Progenitor cell of endocrine pancreas (in vitro differentiated cells): ENCODE results near the gene TMEM202. TPM values are rescaled to one million over a fixed set of nuclear protein-coding genes. Genes with fewer than 3 reads are reported as not detected.
"Not testable (repeated sequence)": the region's sequence is repeated elsewhere in the genome, so short reads cannot be mapped to it uniquely, and the experiment has no call there.

Source experiments
- DNase-seq: peaks from one replicate; pipeline ENCODE4 v3.0.0; 2021; ENCODE audit warnings: low spot score; ENCODE audit not compliant: unreplicated experiment
- H3K27ac Mint-ChIP-seq: 2 replicates; pipeline ENCODE4 v1.8.0; 2021; ENCODE audit warnings: mild to moderate bottlenecking, moderate library complexity, mixed read lengths
- H3K27me3 Mint-ChIP-seq: 2 replicates; pipeline ENCODE4 v1.8.0; 2021; ENCODE audit warnings: mixed read lengths
- H3K36me3 Mint-ChIP-seq: 2 replicates; pipeline ENCODE4 v1.8.0; 2022; ENCODE audit warnings: mixed read lengths; ENCODE audit not compliant: insufficient read depth
- H3K4me1 Mint-ChIP-seq: 2 replicates; pipeline ENCODE4 v1.8.0; 2021; ENCODE audit warnings: low read depth, mixed read lengths
- H3K4me3 Mint-ChIP-seq: 2 replicates; pipeline ENCODE4 v1.8.0; 2021; ENCODE audit warnings: low read depth, mild to moderate bottlenecking, moderate library complexity, mixed read lengths
- H3K9me3 Mint-ChIP-seq: 2 replicates; pipeline ENCODE4 v1.8.0; 2021; ENCODE audit warnings: low read depth, mixed read lengths
- total RNA-seq: library from RNA; stranded (reverse); gene quantifications from 2 replicates; pipeline ENCODE4 v1.2.1, GENCODE V29; 2021
- TF ChIP-seq, protein P1 (sequence below): fragments of 200-600 bp; sonication (generic); IDR thresholded peaks from one replicate; pipeline ENCODE4 v1.5.0; 2021; ENCODE audit warnings: antibody characterized with exemption, mild to moderate bottlenecking; ENCODE audit not compliant: unreplicated experiment

The TMEM202 gene
- total RNA-seq, 1 donor from 2014 or later = not detected

DNA sequence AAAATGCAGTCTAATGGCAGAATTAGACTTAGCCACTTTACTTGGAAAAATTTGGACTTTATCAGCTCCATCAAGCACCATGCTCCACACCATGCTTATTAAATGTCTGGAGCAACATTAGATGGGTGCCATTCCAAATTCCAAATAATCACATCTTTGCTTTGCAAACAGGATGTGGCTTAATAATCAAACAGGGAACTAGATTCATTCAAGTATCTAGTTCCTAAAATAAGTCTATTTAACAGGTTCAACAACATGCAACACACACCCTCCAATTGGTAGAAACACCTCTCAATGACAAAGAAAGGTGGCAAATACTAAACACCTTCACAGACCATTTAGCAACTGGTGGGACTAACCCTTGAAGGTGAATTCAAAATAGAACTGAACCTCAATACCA lies 25.7 kb upstream of the TMEM202 start:
- TF ChIP-seq, protein P1, sequence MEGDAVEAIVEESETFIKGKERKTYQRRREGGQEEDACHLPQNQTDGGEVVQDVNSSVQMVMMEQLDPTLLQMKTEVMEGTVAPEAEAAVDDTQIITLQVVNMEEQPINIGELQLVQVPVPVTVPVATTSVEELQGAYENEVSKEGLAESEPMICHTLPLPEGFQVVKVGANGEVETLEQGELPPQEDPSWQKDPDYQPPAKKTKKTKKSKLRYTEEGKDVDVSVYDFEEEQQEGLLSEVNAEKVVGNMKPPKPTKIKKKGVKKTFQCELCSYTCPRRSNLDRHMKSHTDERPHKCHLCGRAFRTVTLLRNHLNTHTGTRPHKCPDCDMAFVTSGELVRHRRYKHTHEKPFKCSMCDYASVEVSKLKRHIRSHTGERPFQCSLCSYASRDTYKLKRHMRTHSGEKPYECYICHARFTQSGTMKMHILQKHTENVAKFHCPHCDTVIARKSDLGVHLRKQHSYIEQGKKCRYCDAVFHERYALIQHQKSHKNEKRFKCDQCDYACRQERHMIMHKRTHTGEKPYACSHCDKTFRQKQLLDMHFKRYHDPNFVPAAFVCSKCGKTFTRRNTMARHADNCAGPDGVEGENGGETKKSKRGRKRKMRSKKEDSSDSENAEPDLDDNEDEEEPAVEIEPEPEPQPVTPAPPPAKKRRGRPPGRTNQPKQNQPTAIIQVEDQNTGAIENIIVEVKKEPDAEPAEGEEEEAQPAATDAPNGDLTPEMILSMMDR = no peak
- H3K4me3 Mint-ChIP-seq = no peak overlapping the region
- H3K27ac Mint-ChIP-seq = no peak overlapping the region
- no peaks in the 10 kb centered on the region for H3K27me3 Mint-ChIP-seq
- peaks cover 23% of the 10 kb centered on the region for H3K4me1 Mint-ChIP-seq
- DNase-seq = no peak
- peaks cover 2% of the 10 kb centered on the region for H3K36me3 Mint-ChIP-seq
- H3K9me3 Mint-ChIP-seq = no peaks in the 10 kb centered on the region

DNA sequence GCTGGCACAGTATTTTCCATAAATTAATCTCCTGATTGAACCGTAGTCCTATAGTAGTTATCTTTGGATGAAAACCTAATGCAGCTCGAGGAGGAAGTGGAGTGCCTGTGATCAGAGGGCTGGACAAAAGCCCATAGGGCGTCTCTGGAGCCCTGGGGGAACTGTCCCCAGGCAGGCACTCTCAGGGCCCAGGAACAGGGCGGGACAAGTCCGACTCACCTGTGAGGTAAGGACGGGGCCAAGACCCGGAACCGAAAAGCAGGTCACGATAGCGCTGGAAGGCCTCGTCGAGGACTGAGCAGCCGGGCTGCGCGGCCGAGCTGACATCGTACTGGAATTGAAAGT lies 22.6 kb upstream of the TMEM202 start:
- Mint-ChIP-seq H3K27me3 (peaks cover 5% of the 10 kb centered on the region), H3K27ac (peak overlapping the region; percentile 99), H3K9me3 (no peaks in the 10 kb centered on the region), H3K36me3 (peaks cover 2% of the 10 kb centered on the region), H3K4me3 (peak overlapping the region; percentile 95), H3K4me1 (peaks cover 23% of the 10 kb centered on the region)
- no peak for DNase-seq
- TF ChIP-seq, protein P1 = no peak

DNA sequence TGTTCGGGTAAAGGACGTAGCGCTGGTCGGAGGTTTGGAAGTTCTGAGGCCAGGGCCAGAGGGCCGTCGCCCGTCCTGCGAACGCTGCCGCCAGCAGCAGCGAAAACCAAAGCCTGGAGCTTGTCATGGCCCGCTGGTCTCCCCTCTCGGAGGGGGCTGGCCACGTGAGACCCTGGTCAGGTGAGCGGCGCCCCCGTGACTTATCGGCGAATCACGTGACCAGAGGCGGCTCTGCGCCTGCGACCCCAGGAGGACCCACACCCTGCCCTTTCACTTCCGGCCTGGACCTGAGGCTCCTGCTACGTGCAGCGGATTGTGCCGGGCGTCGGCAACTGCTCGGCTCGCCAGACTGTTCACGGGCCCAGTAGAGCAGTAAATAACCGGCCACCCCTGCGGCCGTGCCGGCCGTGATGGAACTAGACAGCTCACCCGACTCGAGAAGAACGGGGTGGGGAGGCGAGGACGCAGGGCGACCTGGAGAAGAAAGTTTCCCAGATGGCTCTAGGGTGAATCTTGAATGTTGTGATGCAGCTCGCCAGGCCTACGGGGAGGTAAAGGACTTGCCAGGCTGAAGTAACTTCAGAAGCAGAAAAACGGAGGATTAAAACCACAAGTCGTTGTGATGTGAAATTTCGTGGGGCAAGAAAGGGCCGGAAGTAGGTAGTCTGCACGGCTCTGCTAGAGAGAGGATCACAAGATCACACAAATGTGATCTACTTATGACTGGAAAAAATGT lies 22.1 kb upstream of the TMEM202 start, which contains the start of gene HEXA:
Gene HEXA (minus strand): TSS at position 169 of the 736 bp plus-strand sequence. CDS start 42 bp downstream, at position 127.
- H3K36me3 Mint-ChIP-seq = no peaks in the 10 kb centered on the region
- TF ChIP-seq, protein P1 = no peak
- H3K27ac Mint-ChIP-seq = peak within 1 kb of the TSS; percentile 99
- H3K4me1 Mint-ChIP-seq = peaks cover 23% of the 10 kb centered on the region
- H3K27me3 Mint-ChIP-seq = peaks cover 8% of the 10 kb centered on the region
- DNase-seq = peak; percentile 100
- no peaks in the 10 kb centered on the region for H3K9me3 Mint-ChIP-seq
- peak within 1 kb of the TSS; percentile 95 for H3K4me3 Mint-ChIP-seq

DNA sequence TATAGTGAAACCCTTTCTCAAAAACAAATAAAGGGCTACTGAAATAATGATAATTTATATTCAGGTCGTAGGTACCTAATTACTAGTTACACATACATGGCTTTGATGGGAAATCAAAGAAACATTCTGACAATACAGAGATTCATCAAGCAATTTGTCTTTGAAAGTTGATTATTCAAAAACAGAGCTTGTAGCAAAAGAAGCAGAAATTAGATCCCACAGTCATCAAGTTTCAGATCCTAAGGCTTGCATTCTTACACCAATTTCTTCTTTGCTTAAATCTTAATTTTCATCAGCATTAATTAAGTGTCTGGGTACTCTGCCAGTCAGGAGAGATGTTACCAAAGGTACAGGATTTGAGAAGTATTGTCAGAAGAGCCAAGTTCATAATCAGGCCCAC lies 20.8 kb upstream of the TMEM202 start:
- H3K36me3 Mint-ChIP-seq = no peaks in the 10 kb centered on the region
- H3K9me3 Mint-ChIP-seq = no peaks in the 10 kb centered on the region
- TF ChIP-seq, protein P1 = no peak
- no peak overlapping the region for H3K4me3 Mint-ChIP-seq
- no peak for DNase-seq
- H3K27me3 Mint-ChIP-seq = peaks cover 17% of the 10 kb centered on the region
- peaks cover 23% of the 10 kb centered on the region for H3K4me1 Mint-ChIP-seq
- no peak overlapping the region for H3K27ac Mint-ChIP-seq

DNA sequence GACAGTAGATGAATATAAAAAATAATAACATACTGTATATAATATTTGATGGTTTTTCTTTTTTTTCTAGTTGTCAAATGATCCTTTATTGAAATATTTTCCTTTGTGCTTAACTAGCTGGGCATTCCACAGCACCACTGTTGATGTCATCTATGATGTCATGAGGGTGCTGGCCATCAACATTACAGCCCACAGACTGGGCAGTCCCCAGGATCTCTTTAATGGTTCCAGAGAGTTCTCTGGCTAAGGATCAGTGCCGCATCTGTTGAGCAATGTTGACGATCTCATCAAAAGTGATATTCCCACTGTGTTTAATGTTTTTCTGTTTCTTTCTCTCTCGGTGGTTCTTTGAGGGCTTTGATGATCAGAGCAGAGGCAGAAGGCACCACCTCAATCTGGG lies 19.0 kb upstream of the TMEM202 start:
- H3K27ac Mint-ChIP-seq, H3K36me3 Mint-ChIP-seq, H3K4me3 Mint-ChIP-seq, H3K9me3 Mint-ChIP-seq, DNase-seq: not testable (repeated sequence)
- peaks cover 23% of the 10 kb centered on the region for H3K4me1 Mint-ChIP-seq
- peaks cover 30% of the 10 kb centered on the region for H3K27me3 Mint-ChIP-seq

DNA sequence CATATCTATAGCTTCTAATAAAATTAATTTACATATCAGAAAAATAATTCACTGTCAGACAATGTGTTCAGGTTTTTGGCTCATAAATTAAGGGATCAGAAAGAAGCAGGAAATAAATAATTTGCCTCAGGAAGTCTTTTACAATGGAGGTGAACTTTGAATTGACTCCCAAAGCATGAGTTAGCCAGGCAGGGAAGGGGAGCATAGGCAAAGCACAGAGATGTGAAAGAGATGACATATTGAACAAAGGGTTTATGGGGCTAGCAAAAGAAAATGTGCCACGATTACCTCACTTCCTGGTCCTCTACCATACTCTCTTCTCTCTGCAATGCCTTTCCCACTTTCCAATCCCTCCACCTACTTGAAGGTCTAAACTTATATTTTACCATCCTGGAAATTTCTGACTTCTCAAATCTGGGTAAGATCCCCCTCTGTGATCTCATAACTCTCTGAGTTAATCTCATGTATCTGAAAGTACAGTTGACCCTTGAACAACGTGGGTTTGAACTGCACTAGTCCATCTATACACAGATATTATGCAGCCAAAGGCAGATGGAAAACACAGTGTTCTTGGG lies 18.2 kb upstream of the TMEM202 start:
- no peak for DNase-seq
- H3K9me3 Mint-ChIP-seq = no peaks in the 10 kb centered on the region
- TF ChIP-seq, protein P1 = no peak
- H3K4me3 Mint-ChIP-seq = no peak overlapping the region
- H3K36me3 Mint-ChIP-seq = no peaks in the 10 kb centered on the region
- H3K27ac Mint-ChIP-seq = no peak overlapping the region
- H3K27me3 Mint-ChIP-seq = peaks cover 37% of the 10 kb centered on the region
- peaks cover 17% of the 10 kb centered on the region for H3K4me1 Mint-ChIP-seq
